ENCODE measurements around the gene CADM2.

Gene CADM2

GRCh38 chr3:84993956-84994355, 35.2 kb downstream of the CADM2 start:
- H3K27ac ChIP-seq, result no peak overlapping the region
- no peaks in the 10 kb centered on the region for H3K27me3 ChIP-seq
- no peaks in the 10 kb centered on the region for H3K4me1 ChIP-seq
- H3K9me3 ChIP-seq (replicated peaks in 1 of 11), result no peaks in the 10 kb centered on the region
- no peak overlapping the region for H3K9ac ChIP-seq
- H3K36me3 ChIP-seq, result no peaks in the 10 kb centered on the region
- TF ChIP-seq Cebpa-rat (IDR thresholded peaks at IDR 0.05), result no peak
- H4K20me1 ChIP-seq, result no peaks in the 10 kb centered on the region
- no peak overlapping the region for H3K4me2 ChIP-seq
- H3K4me3 ChIP-seq, result no peak overlapping the region

- no peak overlapping the region for H3K9ac ChIP-seq
- H4K20me1 ChIP-seq, result no peaks in the 10 kb centered on the region
- no peaks in the 10 kb centered on the region for H3K36me3 ChIP-seq
- no peak overlapping the region for H3K27ac ChIP-seq
- H3K4me1 ChIP-seq, result no peaks in the 10 kb centered on the region
- no peak overlapping the region for H3K4me2 ChIP-seq
- no peak for TF ChIP-seq Cebpa-rat (IDR thresholded peaks at IDR 0.05)
- H3K4me3 ChIP-seq, result no peak overlapping the region
- no peaks in the 10 kb centered on the region for H3K27me3 ChIP-seq
- no peaks in the 10 kb centered on the region for H3K9me3 ChIP-seq (replicated peaks in 1 of 11)
These were observed 39.8 kb downstream of the CADM2 start for GRCh38 chr3:84998545-84998944.

- Histone ChIP-seq H3K9me3 (replicated peaks in 1 of 11) (no peaks in the 10 kb centered on the region), H3K36me3 (no peaks in the 10 kb centered on the region), H3K9ac (no peak overlapping the region), H3K4me3 (no peak overlapping the region), H3K27ac (no peak overlapping the region), H3K27me3 (no peaks in the 10 kb centered on the region), H4K20me1 (no peaks in the 10 kb centered on the region), H3K4me2 (no peak overlapping the region), H3K4me1 (no peaks in the 10 kb centered on the region)
- no peak for TF ChIP-seq Cebpa-rat (IDR thresholded peaks at IDR 0.05)
These were observed 44.7 kb downstream of the CADM2 start for GRCh38 chr3:85003479-85003878.

GRCh38 chr3:85004147-85004546, 45.4 kb downstream of the CADM2 start:
- H3K4me3 ChIP-seq, result no peak overlapping the region
- no peak overlapping the region for H3K9ac ChIP-seq
- H3K36me3 ChIP-seq, result no peaks in the 10 kb centered on the region
- no peaks in the 10 kb centered on the region for H4K20me1 ChIP-seq
- H3K27ac ChIP-seq, result no peak overlapping the region
- no peaks in the 10 kb centered on the region for H3K27me3 ChIP-seq
- H3K9me3 ChIP-seq (replicated peaks in 1 of 11), result no peaks in the 10 kb centered on the region
- no peak overlapping the region for H3K4me2 ChIP-seq
- no peak for TF ChIP-seq Cebpa-rat (IDR thresholded peaks at IDR 0.05)
- H3K4me1 ChIP-seq, result no peaks in the 10 kb centered on the region

- Histone ChIP-seq H3K27me3 (no peaks in the 10 kb centered on the region), H3K4me1 (no peaks in the 10 kb centered on the region), H3K27ac (no peak overlapping the region)
These were observed 47.2 kb downstream of the CADM2 start for GRCh38 chr3:85005946-85006345.

GRCh38 chr3:85007195-85008094, 48.7 kb downstream of the CADM2 start:
- no peaks in the 10 kb centered on the region for H3K27me3 ChIP-seq
- no peak for TF ChIP-seq Cebpa-rat (IDR thresholded peaks at IDR 0.05)
- H3K27ac ChIP-seq, result no peak overlapping the region
- no peak overlapping the region for H3K9ac ChIP-seq
- no peak overlapping the region for H3K4me3 ChIP-seq
- H3K4me1 ChIP-seq, result no peaks in the 10 kb centered on the region
- H3K4me2 ChIP-seq, result no peak overlapping the region
- no peaks in the 10 kb centered on the region for H3K9me3 ChIP-seq (replicated peaks in 1 of 11)
- no peaks in the 10 kb centered on the region for H3K36me3 ChIP-seq
- H4K20me1 ChIP-seq, result no peaks in the 10 kb centered on the region

More at GRCh38 chr3:85005946-85006345, 47.2 kb downstream of the CADM2 start:
- Histone ChIP-seq H3K4me3 (no peak overlapping the region), H3K36me3 (no peaks in the 10 kb centered on the region), H4K20me1 (no peaks in the 10 kb centered on the region), H3K9ac (no peak overlapping the region), H3K9me3 (replicated peaks in 1 of 11) (no peaks in the 10 kb centered on the region), H3K4me2 (no peak overlapping the region)
- TF ChIP-seq Cebpa-rat (IDR thresholded peaks at IDR 0.05), result no peak

- Histone ChIP-seq H3K27ac (no peak overlapping the region), H3K9ac (no peak overlapping the region), H3K27me3 (no peaks in the 10 kb centered on the region), H3K4me1 (no peaks in the 10 kb centered on the region), H4K20me1 (no peaks in the 10 kb centered on the region), H3K4me3 (no peak overlapping the region), H3K9me3 (replicated peaks in 1 of 11) (no peaks in the 10 kb centered on the region), H3K36me3 (no peaks in the 10 kb centered on the region), H3K4me2 (no peak overlapping the region)
- TF ChIP-seq Cebpa-rat (IDR thresholded peaks at IDR 0.05), result no peak
These were observed 62.0 kb downstream of the CADM2 start for GRCh38 chr3:85020828-85021227.

- Histone ChIP-seq H3K27me3 (no peaks in the 10 kb centered on the region), H3K4me2 (no peak overlapping the region)
These were observed 71.3 kb downstream of the CADM2 start for GRCh38 chr3:85030052-85030451.

GRCh38 chr3:85037203-85037602, 78.4 kb downstream of the CADM2 start:
- H4K20me1 ChIP-seq, result no peaks in the 10 kb centered on the region
- H3K36me3 ChIP-seq, result no peaks in the 10 kb centered on the region
- H3K9me3 ChIP-seq (replicated peaks in 1 of 11), result no peaks in the 10 kb centered on the region
- no peaks in the 10 kb centered on the region for H3K27me3 ChIP-seq
- no peak for TF ChIP-seq Cebpa-rat (IDR thresholded peaks at IDR 0.05)
- no peak overlapping the region for H3K9ac ChIP-seq
- no peak overlapping the region for H3K4me2 ChIP-seq
- H3K27ac ChIP-seq, result no peak overlapping the region
- no peaks in the 10 kb centered on the region for H3K4me1 ChIP-seq
- no peak overlapping the region for H3K4me3 ChIP-seq

More at GRCh38 chr3:85030052-85030451, 71.3 kb downstream of the CADM2 start:
- H3K9ac ChIP-seq, result no peak overlapping the region
- H3K36me3 ChIP-seq, result no peaks in the 10 kb centered on the region
- no peaks in the 10 kb centered on the region for H4K20me1 ChIP-seq
- no peaks in the 10 kb centered on the region for H3K9me3 ChIP-seq (replicated peaks in 1 of 11)
- H3K4me3 ChIP-seq, result no peak overlapping the region
- TF ChIP-seq Cebpa-rat (IDR thresholded peaks at IDR 0.05), result no peak
- no peak overlapping the region for H3K27ac ChIP-seq
- no peaks in the 10 kb centered on the region for H3K4me1 ChIP-seq

- no peak for TF ChIP-seq Cebpa-rat (IDR thresholded peaks at IDR 0.05)
- no peak overlapping the region for H3K4me2 ChIP-seq
- no peaks in the 10 kb centered on the region for H3K36me3 ChIP-seq
- H3K27me3 ChIP-seq, result no peaks in the 10 kb centered on the region
- H3K4me1 ChIP-seq, result no peaks in the 10 kb centered on the region
- no peak overlapping the region for H3K9ac ChIP-seq
- H4K20me1 ChIP-seq, result no peaks in the 10 kb centered on the region
- H3K4me3 ChIP-seq, result no peak overlapping the region
- no peaks in the 10 kb centered on the region for H3K9me3 ChIP-seq (replicated peaks in 1 of 11)
- H3K27ac ChIP-seq, result no peak overlapping the region
These were observed 82.2 kb downstream of the CADM2 start for GRCh38 chr3:85041001-85041400.

Measured in BLaER1 treated with 17β-estradiol and CSF1 and Interleukin-3, amounts not matched to agents 10 nM and 100 nM (cell line).